ENCODE measurements around the gene GLP2R. TPM values are rescaled to one million over a fixed set of nuclear protein-coding genes. Genes with fewer than 3 reads are reported as not detected.

Gene GLP2R
- total RNA-seq, 2 experiments from 2014 or later: not detected

GRCh38 chr17:9850151-9850550 is 24.4 kb downstream of the GLP2R start:
- Histone ChIP-seq H3K4me1 (ENCODE audit: insufficient read depth, low read length, poor library complexity, severe bottlenecking) (no peaks in the 10 kb centered on the region), H3K4me2 (ENCODE audit: low read length) (no peak overlapping the region), H3K4me3 (ENCODE audit: low read depth, low read length, poor library complexity, severe bottlenecking) (no peak overlapping the region), H3K27ac (ENCODE audit: low read depth, low read length, poor library complexity, severe bottlenecking) (no peak overlapping the region), H4K20me1 (ENCODE audit: insufficient read depth, low read length) (no peaks in the 10 kb centered on the region), H2AFZ (ENCODE audit: low read length) (no peak overlapping the region), H3K79me2 (ENCODE audit: insufficient read depth, low read depth, low read length) (no peaks in the 10 kb centered on the region), H3K36me3 (ENCODE audit: insufficient read depth, low read length) (no peaks in the 10 kb centered on the region), H3K9me3 (ENCODE audit: low read length) (no peaks in the 10 kb centered on the region), H3K9me2 (ENCODE audit: insufficient read depth, low read length) (no peaks in the 10 kb centered on the region)
- BruUV-seq (replicated peaks): no TSS peak
- TF ChIP-seq CTCF (conservative IDR thresholded peaks at IDR 0.05; ENCODE audit: low read length) (no peak), EZH2phosphoT487 (IDR thresholded peaks at IDR 0.05; ENCODE audit: borderline replicate concordance, low read depth, low read length) (no peak)
- no peak for DNase-seq (ENCODE audit: low spot score)
- CTCF ChIA-PET (ENCODE audit: unreplicated experiment): no interaction called here
- POLR2A ChIA-PET: no interaction called here
- intact Hi-C loops (cut with micrococcal nuclease; ENCODE audit: unreplicated experiment): no loop called here

- H3K4me1 ChIP-seq (ENCODE audit: insufficient read depth, low read length, poor library complexity, severe bottlenecking): no peaks in the 10 kb centered on the region
- no peak overlapping the region for H2AFZ ChIP-seq (ENCODE audit: low read length)
- DNase-seq (ENCODE audit: low spot score): no peak
- ChIA-PET CTCF (ENCODE audit: unreplicated experiment) (no interaction called here), POLR2A (no interaction called here)
- H3K27ac ChIP-seq (ENCODE audit: low read depth, low read length, poor library complexity, severe bottlenecking): no peak overlapping the region
- intact Hi-C loops (cut with micrococcal nuclease; ENCODE audit: unreplicated experiment): no loop called here
- no peak overlapping the region for H3K4me2 ChIP-seq (ENCODE audit: low read length)
- no peaks in the 10 kb centered on the region for H4K20me1 ChIP-seq (ENCODE audit: insufficient read depth, low read length)
- no peaks in the 10 kb centered on the region for H3K36me3 ChIP-seq (ENCODE audit: insufficient read depth, low read length)
- no peaks in the 10 kb centered on the region for H3K9me3 ChIP-seq (ENCODE audit: low read length)
- TF ChIP-seq EZH2phosphoT487 (IDR thresholded peaks at IDR 0.05; ENCODE audit: borderline replicate concordance, low read depth, low read length) (no peak), CTCF (conservative IDR thresholded peaks at IDR 0.05; ENCODE audit: low read length) (no peak)
- H3K79me2 ChIP-seq (ENCODE audit: insufficient read depth, low read depth, low read length): no peaks in the 10 kb centered on the region
- no peaks in the 10 kb centered on the region for H3K9me2 ChIP-seq (ENCODE audit: insufficient read depth, low read length)
- no peak overlapping the region for H3K4me3 ChIP-seq (ENCODE audit: low read depth, low read length, poor library complexity, severe bottlenecking)
- no TSS peak for BruUV-seq (replicated peaks)
Measured at GRCh38 chr17:9854255-9854654, 28.5 kb downstream of the GLP2R start.

GRCh38 chr17:9855036-9855435 is 29.3 kb downstream of the GLP2R start:
- Histone ChIP-seq H3K36me3 (ENCODE audit: insufficient read depth, low read length) (no peaks in the 10 kb centered on the region), H3K79me2 (ENCODE audit: insufficient read depth, low read depth, low read length) (no peaks in the 10 kb centered on the region), H2AFZ (ENCODE audit: low read length) (no peak overlapping the region), H4K20me1 (ENCODE audit: insufficient read depth, low read length) (no peaks in the 10 kb centered on the region), H3K27ac (ENCODE audit: low read depth, low read length, poor library complexity, severe bottlenecking) (no peak overlapping the region), H3K4me2 (ENCODE audit: low read length) (no peak overlapping the region), H3K4me1 (ENCODE audit: insufficient read depth, low read length, poor library complexity, severe bottlenecking) (no peaks in the 10 kb centered on the region), H3K9me2 (ENCODE audit: insufficient read depth, low read length) (no peaks in the 10 kb centered on the region), H3K9me3 (ENCODE audit: low read length) (no peaks in the 10 kb centered on the region), H3K4me3 (ENCODE audit: low read depth, low read length, poor library complexity, severe bottlenecking) (no peak overlapping the region)
- no peak for TF ChIP-seq EZH2phosphoT487 (IDR thresholded peaks at IDR 0.05; ENCODE audit: borderline replicate concordance, low read depth, low read length)
- DNase-seq (ENCODE audit: low spot score): no peak
- ChIA-PET POLR2A (interaction anchor here (0.5 kb wide), 1 partner anchor 1039 kb away, joined by 3 read pairs; no protein-coding TSS in a partner anchor), CTCF (ENCODE audit: unreplicated experiment) (no interaction called here)
- BruUV-seq (replicated peaks): no TSS peak
- intact Hi-C loops (cut with micrococcal nuclease; ENCODE audit: unreplicated experiment): no loop called here
